ENCODE data around the gene NUMB. TPM values are rescaled to one million over a fixed set of nuclear protein-coding genes. Genes with fewer than 3 reads are reported as not detected.

NUMB gene
- total and polyA plus RNA-seq, 4 donors = 28.3 to 48.0 (median 32.2) TPM

- Histone ChIP-seq H3K36me3 (ENCODE audit: control insufficient read depth, insufficient read depth, low read length) (no peaks in the 10 kb centered on the region), H3K27me3 (ENCODE audit: control insufficient read depth, insufficient read depth, low read length) (no peaks in the 10 kb centered on the region), H3K4me1 (ENCODE audit: control insufficient read depth, insufficient read depth, low read length) (peaks cover 4% of the 10 kb centered on the region), H3K4me3 (ENCODE audit: low read depth, low read length) (no peak overlapping the region), H3K9me3 (ENCODE audit: control insufficient read depth, insufficient read depth, low read length) (no peaks in the 10 kb centered on the region), H3K27ac (ENCODE audit: low read depth, low read length) (no peak overlapping the region)
- WGBS (ENCODE audit: insufficient coverage) = no CpG with 5 or more reads among the region's 5 CpGs
- DNase-seq (ENCODE audit: low read depth in 4 of 6, low spot score in 6 of 6) = peak in 1 of 6 donors; percentile 34
These were observed 115.7 kb downstream of the NUMB start for GRCh38 chr14:73342670-73343069.

- peak in 1 of 6 donors; percentile 16 for DNase-seq (ENCODE audit: low read depth in 4 of 6, low spot score in 6 of 6)
- H3K27me3 ChIP-seq (ENCODE audit: control insufficient read depth, insufficient read depth, low read length) = no peaks in the 10 kb centered on the region
These were observed 118.3 kb downstream of the NUMB start for GRCh38 chr14:73339846-73340595.

GRCh38 chr14:73339206-73339605 lies 119.1 kb downstream of the NUMB start:
- DNase-seq (ENCODE audit: low read depth in 4 of 6, low spot score in 6 of 6) = no peak
- Histone ChIP-seq H3K27me3 (ENCODE audit: control insufficient read depth, insufficient read depth, low read length) (no peaks in the 10 kb centered on the region), H3K4me1 (ENCODE audit: control insufficient read depth, insufficient read depth, low read length) (peaks cover 4% of the 10 kb centered on the region), H3K36me3 (ENCODE audit: control insufficient read depth, insufficient read depth, low read length) (no peaks in the 10 kb centered on the region), H3K27ac (ENCODE audit: low read depth, low read length) (no peak overlapping the region), H3K4me3 (ENCODE audit: low read depth, low read length) (no peak overlapping the region), H3K9me3 (ENCODE audit: control insufficient read depth, insufficient read depth, low read length) (no peaks in the 10 kb centered on the region)

More at GRCh38 chr14:73339846-73340595, 118.3 kb downstream of the NUMB start:
- no peaks in the 10 kb centered on the region for H3K36me3 ChIP-seq (ENCODE audit: control insufficient read depth, insufficient read depth, low read length)
- WGBS (ENCODE audit: insufficient coverage) = 80% methylated on average over 5 of the region's 6 CpGs
- peaks cover 4% of the 10 kb centered on the region for H3K4me1 ChIP-seq (ENCODE audit: control insufficient read depth, insufficient read depth, low read length)
- H3K9me3 ChIP-seq (ENCODE audit: control insufficient read depth, insufficient read depth, low read length) = no peaks in the 10 kb centered on the region
- H3K27ac ChIP-seq (ENCODE audit: low read depth, low read length) = no peak overlapping the region
- H3K4me3 ChIP-seq (ENCODE audit: low read depth, low read length) = no peak overlapping the region

- H3K27me3 ChIP-seq (ENCODE audit: control insufficient read depth, insufficient read depth, low read length) = no peaks in the 10 kb centered on the region
- no peaks in the 10 kb centered on the region for H3K36me3 ChIP-seq (ENCODE audit: control insufficient read depth, insufficient read depth, low read length)
- no peak for DNase-seq (ENCODE audit: low read depth in 4 of 6, low spot score in 6 of 6)
- no peak overlapping the region for H3K4me3 ChIP-seq (ENCODE audit: low read depth, low read length)
- H3K27ac ChIP-seq (ENCODE audit: low read depth, low read length) = no peak overlapping the region
- H3K4me1 ChIP-seq (ENCODE audit: control insufficient read depth, insufficient read depth, low read length) = peaks cover 4% of the 10 kb centered on the region
- no CpG with 5 or more reads among the region's 1 CpG for WGBS (ENCODE audit: insufficient coverage)
- H3K9me3 ChIP-seq (ENCODE audit: control insufficient read depth, insufficient read depth, low read length) = no peaks in the 10 kb centered on the region
These were observed 119.8 kb downstream of the NUMB start for GRCh38 chr14:73338551-73338950.

GRCh38 chr14:73333031-73333430 lies 125.3 kb downstream of the NUMB start:
- no CpG with 5 or more reads among the region's 2 CpGs for WGBS (ENCODE audit: insufficient coverage)
- H3K27me3 ChIP-seq (ENCODE audit: control insufficient read depth, insufficient read depth, low read length) = no peaks in the 10 kb centered on the region
- peak in 1 of 6 donors; percentile 41 for DNase-seq (ENCODE audit: low read depth in 4 of 6, low spot score in 6 of 6)
- no peak overlapping the region for H3K4me3 ChIP-seq (ENCODE audit: low read depth, low read length)
- no peaks in the 10 kb centered on the region for H3K9me3 ChIP-seq (ENCODE audit: control insufficient read depth, insufficient read depth, low read length)
- H3K36me3 ChIP-seq (ENCODE audit: control insufficient read depth, insufficient read depth, low read length) = no peaks in the 10 kb centered on the region
- H3K27ac ChIP-seq (ENCODE audit: low read depth, low read length) = no peak overlapping the region
- H3K4me1 ChIP-seq (ENCODE audit: control insufficient read depth, insufficient read depth, low read length) = no peaks in the 10 kb centered on the region

GRCh38 chr14:73325630-73326299 lies 132.6 kb downstream of the NUMB start:
- DNase-seq (ENCODE audit: low read depth in 4 of 6, low spot score in 6 of 6) = no peak
- no peaks in the 10 kb centered on the region for H3K27me3 ChIP-seq (ENCODE audit: control insufficient read depth, insufficient read depth, low read length)
- no peaks in the 10 kb centered on the region for H3K36me3 ChIP-seq (ENCODE audit: control insufficient read depth, insufficient read depth, low read length)
- no peaks in the 10 kb centered on the region for H3K9me3 ChIP-seq (ENCODE audit: control insufficient read depth, insufficient read depth, low read length)
- no CpG with 5 or more reads among the region's 1 CpG for WGBS (ENCODE audit: insufficient coverage)
- no peak overlapping the region for H3K4me3 ChIP-seq (ENCODE audit: low read depth, low read length)
- no peak overlapping the region for H3K27ac ChIP-seq (ENCODE audit: low read depth, low read length)
- no peaks in the 10 kb centered on the region for H3K4me1 ChIP-seq (ENCODE audit: control insufficient read depth, insufficient read depth, low read length)

- Histone ChIP-seq H3K27ac (ENCODE audit: low read depth, low read length) (no peak overlapping the region), H3K4me1 (ENCODE audit: control insufficient read depth, insufficient read depth, low read length) (no peaks in the 10 kb centered on the region), H3K27me3 (ENCODE audit: control insufficient read depth, insufficient read depth, low read length) (no peaks in the 10 kb centered on the region), H3K4me3 (ENCODE audit: low read depth, low read length) (no peak overlapping the region), H3K36me3 (ENCODE audit: control insufficient read depth, insufficient read depth, low read length) (no peaks in the 10 kb centered on the region), H3K9me3 (ENCODE audit: control insufficient read depth, insufficient read depth, low read length) (no peaks in the 10 kb centered on the region)
- DNase-seq (ENCODE audit: low read depth in 4 of 6, low spot score in 6 of 6) = no peak
- no CpG with 5 or more reads among the region's 1 CpG for WGBS (ENCODE audit: insufficient coverage)
These were observed 133.3 kb downstream of the NUMB start for GRCh38 chr14:73325063-73325462.

- H3K9me3 ChIP-seq (ENCODE audit: control insufficient read depth, insufficient read depth, low read length) = no peaks in the 10 kb centered on the region
- H3K36me3 ChIP-seq (ENCODE audit: control insufficient read depth, insufficient read depth, low read length) = no peaks in the 10 kb centered on the region
- H3K27ac ChIP-seq (ENCODE audit: low read depth, low read length) = no peak overlapping the region
- no peaks in the 10 kb centered on the region for H3K4me1 ChIP-seq (ENCODE audit: control insufficient read depth, insufficient read depth, low read length)
- no CpG with 5 or more reads among the region's 1 CpG for WGBS (ENCODE audit: insufficient coverage)
- DNase-seq (ENCODE audit: low read depth in 4 of 6, low spot score in 6 of 6) = no peak
- H3K27me3 ChIP-seq (ENCODE audit: control insufficient read depth, insufficient read depth, low read length) = no peaks in the 10 kb centered on the region
- H3K4me3 ChIP-seq (ENCODE audit: low read depth, low read length) = no peak overlapping the region
These were observed 133.8 kb downstream of the NUMB start for GRCh38 chr14:73324533-73324932.

GRCh38 chr14:73323896-73324399 lies 134.4 kb downstream of the NUMB start:
- no peaks in the 10 kb centered on the region for H3K9me3 ChIP-seq (ENCODE audit: control insufficient read depth, insufficient read depth, low read length)
- H3K27me3 ChIP-seq (ENCODE audit: control insufficient read depth, insufficient read depth, low read length) = no peaks in the 10 kb centered on the region
- no peaks in the 10 kb centered on the region for H3K36me3 ChIP-seq (ENCODE audit: control insufficient read depth, insufficient read depth, low read length)
- no CpG with 5 or more reads among the region's 3 CpGs for WGBS (ENCODE audit: insufficient coverage)
- no peaks in the 10 kb centered on the region for H3K4me1 ChIP-seq (ENCODE audit: control insufficient read depth, insufficient read depth, low read length)
- no peak overlapping the region for H3K4me3 ChIP-seq (ENCODE audit: low read depth, low read length)
- H3K27ac ChIP-seq (ENCODE audit: low read depth, low read length) = no peak overlapping the region
- no peak for DNase-seq (ENCODE audit: low read depth in 4 of 6, low spot score in 6 of 6)

GRCh38 chr14:73313151-73313550 lies 145.2 kb downstream of the NUMB start:
- DNase-seq (ENCODE audit: low read depth in 4 of 6, low spot score in 6 of 6) = no peak
- Histone ChIP-seq H3K9me3 (ENCODE audit: control insufficient read depth, insufficient read depth, low read length) (no peaks in the 10 kb centered on the region), H3K27me3 (ENCODE audit: control insufficient read depth, insufficient read depth, low read length) (no peaks in the 10 kb centered on the region), H3K4me1 (ENCODE audit: control insufficient read depth, insufficient read depth, low read length) (no peaks in the 10 kb centered on the region), H3K4me3 (ENCODE audit: low read depth, low read length) (no peak overlapping the region), H3K36me3 (ENCODE audit: control insufficient read depth, insufficient read depth, low read length) (no peaks in the 10 kb centered on the region), H3K27ac (ENCODE audit: low read depth, low read length) (no peak overlapping the region)
- no CpG with 5 or more reads among the region's 4 CpGs for WGBS (ENCODE audit: insufficient coverage)
